GM12878 (cell line): ENCODE results near the gene SLC25A52. TPM values are rescaled to one million over a fixed set of nuclear protein-coding genes. Genes with fewer than 3 reads are reported as not detected.

Experiments
- ATAC-seq: fragments of 200-7000 bp; cut with Tn5 transposase; 3 replicates; pipeline ENCODE4 v1.9.1; 2020; ENCODE audit warnings: mild to moderate bottlenecking, moderate library complexity
- BruUV-seq: library from RNA; stranded (reverse); fragments of 400-500 nt; replicated peaks from 2 replicates; lab custom pipeline; 2021; lab: Mats Ljungman, UMichigan
- CTCF ChIA-PET: fragments of 300-600 bp; sonication (Branson Sonifier 250); formaldehyde crosslinking; extraction: SDS; loops from one replicate; lab custom pipeline; 2021; ENCODE audit warnings: inconsistent platforms; lab: Yijun Ruan, JAX
- POLR2A ChIA-PET: fragments of 350-600 bp; formaldehyde crosslinking; extraction: SDS; loops from one replicate; lab custom pipeline; 2021; ENCODE audit warnings: inconsistent platforms; lab: Charles Lee
- RAD21 ChIA-PET: fragments of 300-600 bp; sonication (Branson Sonifier 250); formaldehyde crosslinking; loops from one replicate; lab custom pipeline; 2023; ENCODE audit warnings: antibody characterized with exemption; ENCODE audit not compliant: unreplicated experiment; lab: Charles Lee
- SMC1A ChIA-PET: fragments of 300-600 bp; sonication (Branson Sonifier 250); formaldehyde crosslinking; loops from one replicate; lab custom pipeline; 2023; ENCODE audit not compliant: unreplicated experiment, uncharacterized antibody; lab: Charles Lee
- DNase-seq: peaks from one replicate; pipeline ENCODE4 v3.0.0-alpha.2; 2011; ENCODE audit warnings: low read depth, low spot score
- FAIRE-seq: peaks from 3 replicates; lab custom pipeline; 2011; peaks lifted over from hg19 to GRCh38; lab: Jason Lieb, UNC
- H2AFZ ChIP-seq: 2 replicates; pipeline ENCODE4 v1.6.0; 2011; ENCODE audit warnings: low read depth, low read length, control low read depth; ENCODE audit not compliant: control insufficient read depth
- H3K27ac ChIP-seq: 2 replicates; pipeline ENCODE4 v1.5.1; 2011; ENCODE audit warnings: control low read depth; ENCODE audit not compliant: control insufficient read depth, insufficient read depth
- H3K27me3 ChIP-seq, 2 experiments: replicated peaks in 1 of 2; 2 replicates each; pipeline versions ENCODE4 v1.6.0 to v1.6.1; 2011; ENCODE audit warnings: low read length in 1 of 2; ENCODE audit not compliant: control insufficient read depth in 2 of 2, insufficient read depth in 2 of 2
- H3K36me3 ChIP-seq, 2 experiments: 2 replicates each; pipeline ENCODE4 v1.5.1; 2011; ENCODE audit warnings: low read length in 1 of 2; ENCODE audit not compliant: control insufficient read depth in 2 of 2, insufficient read depth in 2 of 2
- H3K4me1 ChIP-seq: 2 replicates; pipeline ENCODE4 v1.6.1; 2011; ENCODE audit warnings: mild to moderate bottlenecking, low read length, moderate library complexity, mixed read lengths; ENCODE audit not compliant: control insufficient read depth, insufficient read depth
- H3K4me2 ChIP-seq: 2 replicates; pipeline ENCODE4 v1.6.0; 2011; ENCODE audit warnings: control low read depth; ENCODE audit not compliant: control insufficient read depth, insufficient read depth
- H3K4me3 ChIP-seq: fragments of 200-600 bp; sonication (generic); 2 replicates; pipeline ENCODE4 v1.5.1; 2016
- H3K79me2 ChIP-seq: 2 replicates; pipeline ENCODE4 v1.6.0; 2011; ENCODE audit warnings: low read length; ENCODE audit not compliant: control insufficient read depth, insufficient read depth
- H3K9ac ChIP-seq: 2 replicates; pipeline ENCODE4 v1.8.0; 2011; ENCODE audit warnings: low read length, control low read depth, mixed read lengths; ENCODE audit not compliant: control insufficient read depth, insufficient read depth
- H3K9me3 ChIP-seq: replicated peaks from 3 replicates; pipeline ENCODE4 v1.5.1; 2011; ENCODE audit warnings: mild to moderate bottlenecking, low read length; ENCODE audit not compliant: control insufficient read depth, insufficient read depth
- H4K20me1 ChIP-seq: 2 replicates; pipeline ENCODE4 v1.6.0; 2011; ENCODE audit not compliant: control insufficient read depth, insufficient read depth
- EGR1 ChIP-seq, 2 experiments: IDR thresholded peaks; 1 replicate in 1 of 2; 2 replicates in 1 of 2; pipeline ENCODE4 v1.6.1; 2011 to 2012; ENCODE audit warnings: low read depth in 2 of 2, low read length in 2 of 2, borderline replicate concordance in 1 of 2, mild to moderate bottlenecking in 1 of 2, moderate library complexity in 1 of 2
- HSF1 ChIP-seq: fragments of 150-350 bp; IDR thresholded peaks from 2 replicates; pipeline ENCODE4 v1.6.1; 2014; ENCODE audit warnings: mild to moderate bottlenecking, low read depth, low read length
- NBN ChIP-seq: fragments of 450-650 bp; IDR thresholded peaks from 2 replicates; pipeline ENCODE4 v1.6.1; 2016
- POLR2A ChIP-seq: IDR thresholded peaks from 2 replicates; pipeline ENCODE4 v1.6.1; 2011; ENCODE audit warnings: low read depth, mild to moderate bottlenecking, low read length
- RAD21 ChIP-seq: IDR thresholded peaks from 2 replicates; pipeline ENCODE4 v1.6.1; 2011; ENCODE audit warnings: mild to moderate bottlenecking, low read depth, low read length, moderate library complexity; ENCODE audit not compliant: insufficient read depth
- SMC3 ChIP-seq: IDR thresholded peaks from 2 replicates; pipeline ENCODE4 v1.6.1; 2011; ENCODE audit warnings: low read length, improper control_type of control experiment, borderline replicate concordance
- USF2 ChIP-seq: IDR thresholded peaks from 2 replicates; pipeline ENCODE4 v1.6.1; 2011; ENCODE audit warnings: low read depth, low read length, improper control_type of control experiment, borderline replicate concordance
- WGBS: methylation state at CpG from one replicate; pipeline ENCODE4 v1.1.6; 2016; ENCODE audit warnings: low lambda C conversion rate; ENCODE audit not compliant: insufficient replicate concordance, insufficient coverage; ENCODE audit errors: missing lambda C conversion rate; 5-methylcytosine and 5-hydroxymethylcytosine counted together
- in situ Hi-C: fragments of 300-500 bp; cut with MboI; formaldehyde crosslinking; loops from 9 replicates; pipeline ENCODE4 v1.14.3; 2018; ENCODE audit warnings: mixed read lengths
- intact Hi-C: fragments of 100-400 bp; cut with micrococcal nuclease; formaldehyde crosslinking; loops from one replicate; pipeline ENCODE4 v1.14.2; 2022; ENCODE audit not compliant: unreplicated experiment
- polyA plus RNA-seq, 11 experiments: library from polyadenylated mRNA; depleted of rRNA in 4 of 11; unstranded in 6 of 11; stranded (reverse) in 5 of 11; fragments of >200 nt; fragmentation: Nextera tagmentation in 4 of 11; fragmentation: Illumina TruSeq in 1 of 11; extraction: Ambion mirVana in 4 of 11; extraction: Trizol in 1 of 11; gene quantifications; 1 replicate in 1 of 11; 2 replicates in 10 of 11; pipeline versions ENCODE4 v1.2.1 to v1.2.3, GENCODE V29; 2011 to 2016; ENCODE audit warnings: inconsistent platforms in 2 of 11, missing spikeins in 2 of 11, low read depth in 1 of 11
- total RNA-seq, 4 experiments: library from RNA; depleted of rRNA in 3 of 4; stranded (reverse); fragments of >200 nt in 3 of 4; fragmentation: Illumina TruSeq in 1 of 4; extraction: Trizol in 1 of 4; gene quantifications; 2 replicates each; pipeline versions ENCODE4 v1.2.1 to v1.2.3, GENCODE V29; 2013 to 2021
- TF ChIP-seq, protein P1 (sequence below): fragments of 450-650 bp; IDR thresholded peaks from 2 replicates; pipeline ENCODE4 v1.6.1; 2016; ENCODE audit warnings: mild to moderate bottlenecking
- TF ChIP-seq, protein P2 (sequence below): fragments of 450-650 bp; IDR thresholded peaks from 2 replicates; pipeline ENCODE4 v1.6.1; 2016; ENCODE audit warnings: mild to moderate bottlenecking

SLC25A52 gene
- total and polyA plus RNA-seq, 10 of the 15 experiments (the other 5 are each of a cell fraction or from before 2014, with no cell fraction given), result not detected

- Histone ChIP-seq H3K9me3 (no peaks in the 10 kb centered on the region; the same call in 1 of the 3 replicates), H3K27ac (no peak overlapping the region), H2AFZ (no peak overlapping the region), H3K4me1 (peaks cover 21% of the 10 kb centered on the region), H3K4me2 (no peak overlapping the region)
- in situ Hi-C loops, result no loop called here
- CTCF ChIA-PET, result interaction anchor here (0.8 to 1.8 kb wide), 4 partner anchors 30 to 74 kb away, joined by 3 to 5 read pairs (median 4); no protein-coding TSS in a partner anchor
- no peak for DNase-seq
- TF ChIP-seq POLR2A, result no peak
- TF ChIP-seq, all 136 proteins: peak for 0
- Histone ChIP-seq H3K36me3 (no peaks in the 10 kb centered on the region), H3K27me3 (no peaks in the 10 kb centered on the region), H3K79me2 (no peaks in the 10 kb centered on the region), H3K4me3 (no peak overlapping the region), H3K9ac (no peak overlapping the region), H4K20me1 (no peaks in the 10 kb centered on the region)
- ChIA-PET RAD21 (no interaction called here), SMC1A (interaction anchor here (1.4 to 2.1 kb wide), 3 partner anchors 8 to 44 kb away, joined by 4 to 6 read pairs (median 6); no protein-coding TSS in a partner anchor), POLR2A (no interaction called here)
- intact Hi-C loops, result no loop called here
- no TSS peak for BruUV-seq
- FAIRE-seq (no peak), ATAC-seq (no peak)
- WGBS, result 67% methylated on average over 2 of the region's 2 CpGs
These were observed 35.1 kb upstream of the SLC25A52 start for GRCh38 chr18:31795747-31796146.

DNA sequence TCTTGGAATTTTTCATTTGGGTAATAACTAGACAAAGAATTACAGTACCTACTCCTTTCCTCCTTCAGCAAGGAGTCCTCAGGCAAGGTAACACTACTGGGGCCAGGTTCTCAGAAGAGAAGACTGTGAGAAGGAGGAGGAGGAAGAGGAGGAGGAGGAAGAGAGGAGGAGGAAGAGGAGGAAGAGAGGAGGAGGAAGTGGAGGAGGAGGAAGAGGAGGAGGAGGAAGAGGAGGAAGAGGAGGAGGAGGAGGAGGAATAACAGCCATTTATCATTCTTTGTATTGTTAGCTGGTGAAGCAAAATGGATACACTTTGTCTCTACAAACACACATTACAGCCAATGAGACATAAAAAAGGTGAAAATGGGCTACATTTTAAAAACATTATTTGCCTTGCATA, 32.9 kb upstream of the SLC25A52 start:
- RAD21 ChIA-PET, result no interaction called here
- Histone ChIP-seq H3K79me2 (no peaks in the 10 kb centered on the region), H3K4me1 (peaks cover 21% of the 10 kb centered on the region), H3K9me3 (no peaks in the 10 kb centered on the region), H3K4me3 (no peak overlapping the region), H3K4me2 (no peak overlapping the region), H2AFZ (no peak overlapping the region), H3K27ac (no peak overlapping the region), H4K20me1 (no peaks in the 10 kb centered on the region), H3K9ac (no peak overlapping the region), H3K27me3 (no peaks in the 10 kb centered on the region), H3K36me3 (no peaks in the 10 kb centered on the region)
- BruUV-seq, result no TSS peak
- FAIRE-seq, result no peak
- in situ Hi-C loops, result no loop called here
- POLR2A ChIA-PET, result interaction anchor here (1.2 to 2.2 kb wide), 2 partner anchors 114 to 138 kb away, joined by 3 to 5 read pairs; no protein-coding TSS in a partner anchor
- CTCF ChIA-PET, result interaction anchor here (0.5 to 1.3 kb wide), 3 partner anchors 27 to 184 kb away, joined by 3 to 5 read pairs (median 3); no protein-coding TSS in a partner anchor
- DNase-seq, result no peak
- SMC1A ChIA-PET, result interaction anchor here (1.2 to 1.5 kb wide), 3 partner anchors 8 to 52 kb away, joined by 4 to 5 read pairs (median 4); no protein-coding TSS in a partner anchor
- intact Hi-C loops, result loop anchor here (2.0 to 5.0 kb wide), 2 partner anchors 53 to 146 kb away; no protein-coding TSS in a partner anchor
- no peak for ATAC-seq
- TF ChIP-seq HSF1, result no peak
- TF ChIP-seq, protein P1, sequence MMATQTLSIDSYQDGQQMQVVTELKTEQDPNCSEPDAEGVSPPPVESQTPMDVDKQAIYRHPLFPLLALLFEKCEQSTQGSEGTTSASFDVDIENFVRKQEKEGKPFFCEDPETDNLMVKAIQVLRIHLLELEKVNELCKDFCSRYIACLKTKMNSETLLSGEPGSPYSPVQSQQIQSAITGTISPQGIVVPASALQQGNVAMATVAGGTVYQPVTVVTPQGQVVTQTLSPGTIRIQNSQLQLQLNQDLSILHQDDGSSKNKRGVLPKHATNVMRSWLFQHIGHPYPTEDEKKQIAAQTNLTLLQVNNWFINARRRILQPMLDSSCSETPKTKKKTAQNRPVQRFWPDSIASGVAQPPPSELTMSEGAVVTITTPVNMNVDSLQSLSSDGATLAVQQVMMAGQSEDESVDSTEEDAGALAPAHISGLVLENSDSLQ, result no peak
- TF ChIP-seq, protein P2, sequence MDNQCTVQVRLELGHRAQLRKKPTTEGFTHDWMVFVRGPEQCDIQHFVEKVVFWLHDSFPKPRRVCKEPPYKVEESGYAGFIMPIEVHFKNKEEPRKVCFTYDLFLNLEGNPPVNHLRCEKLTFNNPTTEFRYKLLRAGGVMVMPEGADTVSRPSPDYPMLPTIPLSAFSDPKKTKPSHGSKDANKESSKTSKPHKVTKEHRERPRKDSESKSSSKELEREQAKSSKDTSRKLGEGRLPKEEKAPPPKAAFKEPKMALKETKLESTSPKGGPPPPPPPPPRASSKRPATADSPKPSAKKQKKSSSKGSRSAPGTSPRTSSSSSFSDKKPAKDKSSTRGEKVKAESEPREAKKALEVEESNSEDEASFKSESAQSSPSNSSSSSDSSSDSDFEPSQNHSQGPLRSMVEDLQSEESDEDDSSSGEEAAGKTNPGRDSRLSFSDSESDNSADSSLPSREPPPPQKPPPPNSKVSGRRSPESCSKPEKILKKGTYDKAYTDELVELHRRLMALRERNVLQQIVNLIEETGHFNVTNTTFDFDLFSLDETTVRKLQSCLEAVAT, result no peak
- TF ChIP-seq SMC3, result no peak
- TF ChIP-seq EGR1 (IDR thresholded peaks at IDR 0.05; ENCODE audit: borderline replicate concordance in 1 of 2, low read depth in 2 of 2, low read length in 2 of 2), result no peak
- no peak for TF ChIP-seq NBN
- no peak for TF ChIP-seq USF2
- TF ChIP-seq RAD21, result no peak
